ENCODE data around the gene ARHGEF3. TPM values are rescaled to one million over a fixed set of nuclear protein-coding genes. Genes with fewer than 3 reads are reported as not detected.
A peak's percentile ranks its signal among the peaks of the same experiment; 100 is the strongest.
"Not testable (repeated sequence)": the region's sequence is repeated elsewhere in the genome, so short reads cannot be mapped to it uniquely, and the experiment has no call there.

ARHGEF3 gene
- total RNA-seq, 2 donors from 2014 or later: 12.3 to 17.0 TPM

- H3K36me3 Mint-ChIP-seq (ENCODE audit: low read depth): peaks cover 98% of the 10 kb centered on the region
- peak; percentile 28 for ATAC-seq (replicated peaks)
- H3K4me3 Mint-ChIP-seq: peak overlapping the region; percentile 52
- peaks cover 16% of the 10 kb centered on the region for H3K4me1 Mint-ChIP-seq
- H3K9me3 Mint-ChIP-seq: no peaks in the 10 kb centered on the region
- no peaks in the 10 kb centered on the region for H3K27me3 Mint-ChIP-seq
- H3K27ac Mint-ChIP-seq: peak overlapping the region; percentile 70
Measured at GRCh38 chr3:56732109-56732508, 69.6 kb downstream of the ARHGEF3 start.

DNA sequence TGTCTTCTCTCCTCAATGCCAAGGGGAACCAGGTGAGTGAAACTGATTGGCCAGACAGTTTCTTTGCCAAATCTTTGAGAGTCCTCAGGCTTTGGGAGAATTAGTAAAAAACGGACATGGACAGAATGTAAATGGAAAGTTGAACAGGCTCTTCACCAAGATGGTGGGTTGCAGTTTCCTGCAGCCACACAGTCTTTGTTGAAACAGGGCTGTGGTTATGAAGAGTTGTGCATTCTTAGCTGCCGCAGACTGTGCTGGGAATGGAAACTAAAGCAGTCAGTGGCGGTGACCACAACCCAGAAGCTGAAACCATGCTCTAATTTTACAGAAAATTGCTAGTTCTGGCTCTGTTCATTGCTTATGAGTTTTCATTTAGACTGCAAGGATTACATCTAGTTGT lies 76.6 kb downstream of the ARHGEF3 start:
- peaks cover 21% of the 10 kb centered on the region for H3K4me1 Mint-ChIP-seq
- peaks cover 74% of the 10 kb centered on the region for H3K36me3 Mint-ChIP-seq (ENCODE audit: low read depth)
- no peaks in the 10 kb centered on the region for H3K27me3 Mint-ChIP-seq
- H3K27ac Mint-ChIP-seq: peak overlapping the region; percentile 76
- H3K4me3 Mint-ChIP-seq: peak overlapping the region; percentile 84
- peak; percentile 98 for ATAC-seq (replicated peaks)
- H3K9me3 Mint-ChIP-seq: peaks cover 3% of the 10 kb centered on the region

DNA sequence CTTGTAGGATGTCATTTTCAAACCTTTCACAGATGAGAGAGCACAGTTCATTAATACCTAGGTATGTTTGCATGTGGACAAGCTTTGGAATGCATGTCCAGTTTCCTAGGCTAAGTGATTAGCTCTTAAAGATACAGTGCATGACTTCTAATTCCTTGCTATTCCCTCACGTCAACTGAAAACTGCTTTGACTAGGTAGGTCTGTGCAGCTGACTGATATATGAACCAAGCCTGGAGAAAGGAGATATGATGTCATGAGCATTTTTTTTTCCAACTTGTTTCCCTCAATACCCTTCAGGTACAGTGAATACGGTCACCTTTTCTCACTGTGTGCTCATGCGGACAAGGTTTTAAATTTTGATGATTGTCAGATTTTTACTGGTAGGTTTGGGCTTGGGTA lies 77.1 kb downstream of the ARHGEF3 start:
- Mint-ChIP-seq H3K4me1 (peaks cover 21% of the 10 kb centered on the region), H3K36me3 (ENCODE audit: low read depth) (peaks cover 69% of the 10 kb centered on the region)

GRCh38 chr3:56720849-56721248 lies 80.9 kb downstream of the ARHGEF3 start:
- no peaks in the 10 kb centered on the region for H3K27me3 Mint-ChIP-seq
- ATAC-seq (replicated peaks): no peak
- H3K27ac Mint-ChIP-seq: no peak overlapping the region
- no peak overlapping the region for H3K4me3 Mint-ChIP-seq
- peaks cover 3% of the 10 kb centered on the region for H3K9me3 Mint-ChIP-seq
- H3K4me1 Mint-ChIP-seq: peaks cover 26% of the 10 kb centered on the region
- H3K36me3 Mint-ChIP-seq (ENCODE audit: low read depth): peaks cover 34% of the 10 kb centered on the region

More for the DNA sequence above, 77.1 kb downstream of the ARHGEF3 start:
- Mint-ChIP-seq H3K9me3 (peaks cover 3% of the 10 kb centered on the region), H3K27me3 (no peaks in the 10 kb centered on the region), H3K4me3 (peak overlapping the region; percentile 84), H3K27ac (peak overlapping the region; percentile 76)
- ATAC-seq (replicated peaks): peak; percentile 69

GRCh38 chr3:56718809-56719208 lies 82.9 kb downstream of the ARHGEF3 start:
- Mint-ChIP-seq H3K4me1 (peaks cover 11% of the 10 kb centered on the region), H3K36me3 (ENCODE audit: low read depth) (peaks cover 15% of the 10 kb centered on the region)
- not testable (repeated sequence) for H3K27me3 Mint-ChIP-seq; H3K4me3 Mint-ChIP-seq; ATAC-seq (replicated peaks); H3K27ac Mint-ChIP-seq; H3K9me3 Mint-ChIP-seq

DNA sequence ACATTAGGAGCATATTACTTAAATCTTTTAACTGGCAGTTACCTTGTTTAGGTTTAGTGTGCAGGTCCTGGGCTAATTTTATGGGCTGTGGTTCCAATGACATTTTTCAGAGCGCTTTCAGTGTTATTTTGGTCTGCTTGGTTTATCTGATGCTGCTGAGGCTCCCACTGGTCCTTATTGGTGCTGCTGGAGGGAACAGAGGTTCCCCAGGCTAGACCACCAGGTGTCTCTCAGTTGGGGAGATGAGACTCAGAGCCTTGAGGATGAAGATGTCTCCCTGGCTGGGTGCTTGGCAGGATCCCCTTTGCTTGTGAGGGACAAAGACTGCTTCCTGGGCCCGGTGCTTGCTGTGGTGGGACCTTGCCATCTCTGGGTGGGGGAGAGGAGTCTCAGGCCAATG lies 90.4 kb downstream of the ARHGEF3 start:
- Mint-ChIP-seq H3K9me3 (peaks cover 3% of the 10 kb centered on the region), H3K36me3 (ENCODE audit: low read depth) (no peaks in the 10 kb centered on the region), H3K27ac (no peak overlapping the region), H3K27me3 (no peaks in the 10 kb centered on the region), H3K4me3 (no peak overlapping the region), H3K4me1 (no peaks in the 10 kb centered on the region)
- no peak for ATAC-seq (replicated peaks)

DNA sequence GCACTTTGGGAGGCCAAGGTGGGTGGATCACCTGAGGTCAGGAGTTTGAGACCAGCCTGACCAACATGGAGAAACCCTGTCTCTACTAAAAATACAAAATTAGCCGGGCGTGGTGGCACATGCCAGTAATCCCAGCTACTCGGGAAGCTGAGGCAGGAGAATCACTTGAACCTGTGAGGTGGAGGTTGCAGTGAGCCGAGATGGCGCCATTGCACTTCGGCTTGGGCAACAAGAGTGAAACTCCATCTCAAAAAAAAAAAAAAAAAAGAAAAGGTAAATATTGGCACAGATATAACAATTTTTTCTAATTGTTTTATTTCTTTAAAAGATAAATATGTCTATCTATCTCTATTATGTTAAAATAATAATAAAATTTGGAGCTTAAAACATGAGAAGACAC lies 94.3 kb downstream of the ARHGEF3 start:
- H3K4me3 Mint-ChIP-seq; H3K9me3 Mint-ChIP-seq; H3K36me3 Mint-ChIP-seq (ENCODE audit: low read depth); ATAC-seq (replicated peaks); H3K27me3 Mint-ChIP-seq; H3K27ac Mint-ChIP-seq: not testable (repeated sequence)
- peaks cover 11% of the 10 kb centered on the region for H3K4me1 Mint-ChIP-seq

GRCh38 chr3:56706629-56707028 lies 95.1 kb downstream of the ARHGEF3 start:
- Mint-ChIP-seq H3K9me3 (no peaks in the 10 kb centered on the region), H3K27ac (no peak overlapping the region), H3K36me3 (ENCODE audit: low read depth) (no peaks in the 10 kb centered on the region), H3K4me3 (no peak overlapping the region), H3K4me1 (peaks cover 11% of the 10 kb centered on the region), H3K27me3 (no peaks in the 10 kb centered on the region)
- ATAC-seq (replicated peaks): no peak

DNA sequence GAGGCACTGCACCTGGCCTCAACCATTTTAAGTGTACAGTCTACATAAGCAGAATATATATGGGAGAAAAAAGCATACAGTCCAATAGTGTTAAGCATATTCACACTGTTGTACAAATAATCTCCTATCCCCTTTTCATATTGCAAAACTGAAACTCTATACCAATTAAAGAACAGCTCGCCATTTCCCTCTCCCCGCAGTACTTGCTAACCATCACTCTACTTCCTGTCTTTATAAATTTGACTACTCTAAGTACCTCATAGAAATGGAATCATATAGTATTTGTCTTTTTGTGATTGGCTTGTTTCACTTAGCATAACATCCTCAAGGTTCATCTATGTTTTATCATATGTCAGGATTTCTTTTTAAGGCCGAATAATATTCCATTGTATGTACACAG lies 97.0 kb downstream of the ARHGEF3 start:
- H3K27me3 Mint-ChIP-seq: no peaks in the 10 kb centered on the region
- peak overlapping the region; percentile 12 for H3K4me3 Mint-ChIP-seq
- no peaks in the 10 kb centered on the region for H3K9me3 Mint-ChIP-seq

GRCh38 chr3:56702490-56703315 lies 99.0 kb downstream of the ARHGEF3 start:
- ATAC-seq (replicated peaks): peak; percentile 47
- no peak overlapping the region for H3K27ac Mint-ChIP-seq
- no peak overlapping the region for H3K4me3 Mint-ChIP-seq
- H3K9me3 Mint-ChIP-seq: no peaks in the 10 kb centered on the region
- H3K27me3 Mint-ChIP-seq: no peaks in the 10 kb centered on the region
- H3K4me1 Mint-ChIP-seq: peaks cover 11% of the 10 kb centered on the region
- no peaks in the 10 kb centered on the region for H3K36me3 Mint-ChIP-seq (ENCODE audit: low read depth)

More for the DNA sequence above, 97.0 kb downstream of the ARHGEF3 start:
- no peak for ATAC-seq (replicated peaks)
- Mint-ChIP-seq H3K4me1 (peaks cover 11% of the 10 kb centered on the region), H3K36me3 (ENCODE audit: low read depth) (no peaks in the 10 kb centered on the region), H3K27ac (no peak overlapping the region)

DNA sequence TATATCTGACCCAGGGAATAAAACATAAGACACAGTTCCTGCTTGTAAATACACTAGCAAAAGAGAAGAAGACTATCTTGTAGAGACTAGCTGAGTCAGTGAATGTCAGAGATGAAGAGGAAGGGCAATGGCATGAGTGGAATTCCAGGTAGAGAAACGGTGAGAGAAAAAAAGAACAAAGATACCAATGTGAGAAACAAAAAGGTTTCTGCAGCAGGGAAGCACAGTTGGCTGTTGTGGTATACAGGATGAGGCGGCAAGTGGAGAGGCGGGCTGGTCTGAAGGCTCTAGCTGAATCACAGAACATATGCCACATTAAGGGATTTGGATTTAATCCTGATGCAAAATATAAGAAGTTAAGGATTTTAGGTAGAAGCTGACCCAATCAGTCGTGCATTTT lies 101.6 kb downstream of the ARHGEF3 start:
- Mint-ChIP-seq H3K9me3 (no peaks in the 10 kb centered on the region), H3K4me3 (no peak overlapping the region), H3K4me1 (peaks cover 18% of the 10 kb centered on the region), H3K27me3 (no peaks in the 10 kb centered on the region), H3K27ac (no peak overlapping the region), H3K36me3 (ENCODE audit: low read depth) (no peaks in the 10 kb centered on the region)
- no peak for ATAC-seq (replicated peaks)

DNA sequence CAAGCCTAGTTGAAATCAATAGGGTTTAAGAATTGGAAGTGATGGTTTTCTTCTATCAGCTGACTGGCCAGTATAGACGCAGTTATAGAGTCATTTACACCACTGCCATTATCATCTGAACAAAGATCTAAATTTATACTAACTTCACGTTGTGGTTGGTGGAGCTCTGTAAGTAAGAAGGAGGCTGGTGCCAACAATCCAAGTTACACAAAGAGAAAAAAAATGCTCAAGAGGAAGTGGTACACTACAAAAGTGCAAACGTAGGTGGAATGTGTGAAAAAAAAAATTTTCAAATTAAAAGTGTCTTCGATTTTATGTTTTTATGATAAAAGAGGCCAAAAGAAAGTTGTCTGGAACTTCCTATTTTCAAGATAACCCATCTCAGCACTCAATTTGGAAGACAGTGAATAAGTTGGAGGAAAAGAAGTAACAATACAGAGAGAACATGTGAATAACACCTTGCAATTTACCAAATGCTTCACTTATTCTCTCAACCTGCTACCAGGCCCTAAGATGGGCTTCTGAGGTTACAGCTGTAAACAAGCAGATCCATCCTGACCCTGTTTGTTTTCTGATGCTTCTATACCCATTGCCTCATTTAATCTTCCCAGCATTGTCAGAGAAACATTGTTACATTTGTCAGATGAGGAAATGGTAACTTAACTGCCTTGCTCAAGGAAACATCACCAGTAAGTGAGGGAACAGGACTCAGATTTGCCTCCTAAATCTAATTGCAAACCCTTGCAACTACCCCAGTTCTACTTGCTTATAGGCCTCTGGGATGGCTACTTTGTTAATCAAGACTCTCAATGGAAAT lies 106.7 kb downstream of the ARHGEF3 start:
- peak overlapping the region; percentile 68 for H3K4me3 Mint-ChIP-seq
- H3K4me1 Mint-ChIP-seq: peaks cover 30% of the 10 kb centered on the region
- H3K27ac Mint-ChIP-seq: peak overlapping the region; percentile 68
- no peaks in the 10 kb centered on the region for H3K9me3 Mint-ChIP-seq
- ATAC-seq (replicated peaks): peak; percentile 47
- no peaks in the 10 kb centered on the region for H3K27me3 Mint-ChIP-seq
- H3K36me3 Mint-ChIP-seq (ENCODE audit: low read depth): no peaks in the 10 kb centered on the region

DNA sequence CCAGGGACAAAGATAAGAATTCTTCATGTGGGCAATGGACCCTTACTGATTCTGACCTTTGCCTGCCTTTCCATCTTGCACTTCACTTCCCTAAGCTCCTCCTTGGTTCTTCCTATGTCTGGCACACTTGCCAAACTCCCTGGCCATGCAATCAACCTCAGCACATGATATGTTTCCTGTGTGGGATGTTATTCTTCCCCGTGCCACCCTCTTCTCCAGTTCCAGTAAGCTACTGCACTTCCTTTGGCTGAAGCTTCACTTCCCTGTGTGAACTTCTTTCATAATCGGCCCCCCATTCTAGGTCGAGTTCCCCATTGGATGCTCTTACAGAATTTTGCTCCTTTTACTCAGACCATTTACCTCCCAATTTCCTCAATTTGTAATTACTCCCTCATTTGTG lies 108.0 kb downstream of the ARHGEF3 start:
- H3K4me3 Mint-ChIP-seq: peak overlapping the region; percentile 58
- no peak for ATAC-seq (replicated peaks)
- H3K27ac Mint-ChIP-seq: no peak overlapping the region

GRCh38 chr3:56692520-56693433 lies 109.0 kb downstream of the ARHGEF3 start:
- Mint-ChIP-seq H3K27ac (peak overlapping the region; percentile 2), H3K4me1 (peaks cover 30% of the 10 kb centered on the region), H3K4me3 (peak overlapping the region; percentile 58)
- H3K36me3 Mint-ChIP-seq (ENCODE audit: low read depth); H3K27me3 Mint-ChIP-seq; H3K9me3 Mint-ChIP-seq: not testable (repeated sequence)
- peak; percentile 94 for ATAC-seq (replicated peaks)

More for the DNA sequence above, 108.0 kb downstream of the ARHGEF3 start:
- Mint-ChIP-seq H3K4me1 (peaks cover 30% of the 10 kb centered on the region), H3K9me3 (no peaks in the 10 kb centered on the region), H3K27me3 (no peaks in the 10 kb centered on the region), H3K36me3 (ENCODE audit: low read depth) (no peaks in the 10 kb centered on the region)
